PC-9 (cell line): Measurements from ENCODE around the gene SHH. TPM values are rescaled to one million over a fixed set of nuclear protein-coding genes. Genes with fewer than 3 reads are reported as not detected.
A peak's percentile ranks its signal among the peaks of the same experiment; 100 is the strongest.

Experiments
- BruUV-seq: library from RNA; stranded (reverse); fragments of 400-500 nt; replicated peaks from 2 replicates; lab custom pipeline; 2021; lab: Mats Ljungman, UMichigan
- CTCF ChIA-PET: fragments of 300-600 bp; sonication (Branson Sonifier 250); formaldehyde crosslinking; loops from one replicate; lab custom pipeline; 2022; ENCODE audit warnings: antibody characterized with exemption; lab: Charles Lee
- POLR2A ChIA-PET: fragments of 300-600 bp; sonication (Branson Sonifier 250); formaldehyde crosslinking; loops from one replicate; lab custom pipeline; 2022; ENCODE audit warnings: antibody characterized with exemption; ENCODE audit not compliant: unreplicated experiment; lab: Charles Lee
- DNase-seq, 2 experiments: peaks; one replicate each; pipeline versions ENCODE4 v3.0.0 to v3.0.0-alpha.2; 2015 to 2022; ENCODE audit warnings: mixed read lengths in 1 of 2
- H2AFZ ChIP-seq: fragments of 200-600 bp; sonication (generic); 2 replicates; pipeline ENCODE4 v1.8.1; 2017; ENCODE audit warnings: antibody characterized with exemption
- H3F3A ChIP-seq: fragments of 200-600 bp; sonication (generic); 2 replicates; pipeline ENCODE4 v1.8.1; 2017; ENCODE audit warnings: antibody characterized with exemption, mild to moderate bottlenecking, low read depth; ENCODE audit not compliant: insufficient read depth
- H3K27ac ChIP-seq: fragments of 200-600 bp; sonication (generic); 2 replicates; pipeline ENCODE4 v1.6.1; 2016; ENCODE audit warnings: mixed run types
- H3K27me3 ChIP-seq: fragments of 200-600 bp; sonication (generic); 2 replicates; pipeline ENCODE4 v1.6.1; 2016; ENCODE audit warnings: low read depth, mixed run types; ENCODE audit not compliant: insufficient read depth
- H3K36me3 ChIP-seq: fragments of 200-600 bp; sonication (generic); 2 replicates; pipeline ENCODE4 v1.6.1; 2016; ENCODE audit warnings: low read depth, mixed run types
- H3K4me1 ChIP-seq: fragments of 200-600 bp; sonication (generic); replicated peaks from 2 replicates; pipeline ENCODE4 v1.6.1; 2016; ENCODE audit warnings: mixed run types; ENCODE audit not compliant: insufficient read depth
- H3K4me2 ChIP-seq: fragments of 200-600 bp; sonication (generic); 2 replicates; pipeline ENCODE4 v1.6.1; 2017; ENCODE audit warnings: mixed run types
- H3K4me3 ChIP-seq: fragments of 200-600 bp; sonication (generic); 2 replicates; pipeline ENCODE4 v1.6.1; 2016; ENCODE audit warnings: mixed run types
- H3K79me2 ChIP-seq: fragments of 200-600 bp; sonication (generic); 2 replicates; pipeline ENCODE4 v1.6.1; 2017; ENCODE audit warnings: low read depth, mixed run types
- H3K9me2 ChIP-seq: fragments of 200-600 bp; sonication (generic); 2 replicates; pipeline ENCODE4 v1.8.1; 2017; ENCODE audit warnings: mild to moderate bottlenecking; ENCODE audit not compliant: insufficient read depth
- H3K9me3 ChIP-seq: fragments of 200-600 bp; sonication (generic); 2 replicates; pipeline ENCODE4 v1.8.1; 2016; ENCODE audit warnings: low read depth; ENCODE audit not compliant: insufficient read depth
- H4K20me1 ChIP-seq: fragments of 200-600 bp; sonication (generic); 2 replicates; pipeline ENCODE4 v1.8.1; 2017; ENCODE audit not compliant: insufficient read depth
- CTCF ChIP-seq: fragments of 200-600 bp; sonication (generic); conservative IDR thresholded peaks from 2 replicates; pipeline ENCODE4 v1.6.1; 2017; ENCODE audit warnings: mixed run types, antibody characterized with exemption, mild to moderate bottlenecking, moderate library complexity
- EZH2 ChIP-seq: fragments of 200-600 bp; sonication (generic); IDR thresholded peaks from 2 replicates; pipeline ENCODE4 v1.8.0; 2017; ENCODE audit warnings: antibody characterized with exemption, low read depth
- intact Hi-C: fragments of 100-400 bp; cut with micrococcal nuclease; formaldehyde crosslinking; loops from one replicate; pipeline ENCODE4 v1.10.0; 2022; ENCODE audit not compliant: unreplicated experiment
- total RNA-seq: library from RNA; stranded (reverse); gene quantifications from 2 replicates; pipeline ENCODE4 v1.2.3, GENCODE V29; 2021

The SHH gene
- total RNA-seq, 1 experiment from 2014 or later, result not detected

- Histone ChIP-seq H3K9me2 (no peaks in the 10 kb centered on the region), H3K4me3 (no peak overlapping the region), H3K9me3 (no peaks in the 10 kb centered on the region), H3K36me3 (no peaks in the 10 kb centered on the region), H3K27ac (0 out of 2 replicates have a peak overlapping the region, but pooled peaks have one; percentile 10), H3K27me3 (0 out of 2 replicates have a peak, but pooled peaks cover 7% of the 10 kb centered on the region), H3K79me2 (no peaks in the 10 kb centered on the region), H4K20me1 (no peaks in the 10 kb centered on the region), H3F3A (peaks cover 36% of the 10 kb centered on the region), H3K4me2 (peak overlapping the region; percentile 70), H3K4me1 (peaks cover 48% of the 10 kb centered on the region), H2AFZ (no peak overlapping the region)
- CTCF ChIA-PET, result no interaction called here
- no peak for TF ChIP-seq EZH2
- TF ChIP-seq CTCF, result no peak
- DNase-seq, result no peak
- intact Hi-C loops, result no loop called here
- POLR2A ChIA-PET, result no interaction called here
- BruUV-seq, result no TSS peak
Measured at GRCh38 chr7:155860461-155860839, 48.2 kb upstream of the SHH start.

- DNase-seq, result peak; percentile 28 to 85
- TF ChIP-seq CTCF (no peak), EZH2 (no peak)
- ChIA-PET CTCF (no interaction called here), POLR2A (no interaction called here)
- no peaks in the 10 kb centered on the region for H3K27me3 ChIP-seq
- H3F3A ChIP-seq, result peaks cover 36% of the 10 kb centered on the region
- H3K79me2 ChIP-seq, result no peaks in the 10 kb centered on the region
- intact Hi-C loops, result no loop called here
- H3K36me3 ChIP-seq, result no peaks in the 10 kb centered on the region
- H4K20me1 ChIP-seq, result no peaks in the 10 kb centered on the region
- H3K4me1 ChIP-seq, result peaks cover 48% of the 10 kb centered on the region
- no peak overlapping the region for H3K27ac ChIP-seq
- H3K4me3 ChIP-seq, result no peak overlapping the region
- no peaks in the 10 kb centered on the region for H3K9me3 ChIP-seq
- H3K4me2 ChIP-seq, result peak overlapping the region; percentile 37
- H2AFZ ChIP-seq, result no peak overlapping the region
- no peaks in the 10 kb centered on the region for H3K9me2 ChIP-seq
- BruUV-seq, result no TSS peak
Measured at GRCh38 chr7:155858521-155859061, 46.3 kb upstream of the SHH start.

GRCh38 chr7:155857141-155857540 is 44.9 kb upstream of the SHH start:
- Histone ChIP-seq H3K36me3 (no peaks in the 10 kb centered on the region), H3K4me1 (peaks cover 37% of the 10 kb centered on the region), H4K20me1 (no peaks in the 10 kb centered on the region), H3K27ac (no peak overlapping the region), H3K4me2 (no peak overlapping the region), H3F3A (peaks cover 27% of the 10 kb centered on the region), H3K4me3 (no peak overlapping the region), H2AFZ (no peak overlapping the region), H3K9me2 (no peaks in the 10 kb centered on the region), H3K79me2 (no peaks in the 10 kb centered on the region), H3K9me3 (no peaks in the 10 kb centered on the region), H3K27me3 (no peaks in the 10 kb centered on the region)
- ChIA-PET POLR2A (no interaction called here), CTCF (no interaction called here)
- TF ChIP-seq EZH2 (no peak), CTCF (no peak)
- intact Hi-C loops, result no loop called here
- no peak for DNase-seq
- no TSS peak for BruUV-seq
